ENCODE data around the gene GOLGA5. TPM values are rescaled to one million over a fixed set of nuclear protein-coding genes. Genes with fewer than 3 reads are reported as not detected.

The GOLGA5 gene
- total and polyA plus RNA-seq, 2 of the 8 experiments (the other 6 are each of a cell fraction or from before 2014, with no cell fraction given), result 13.0 to 25.4 TPM

DNA sequence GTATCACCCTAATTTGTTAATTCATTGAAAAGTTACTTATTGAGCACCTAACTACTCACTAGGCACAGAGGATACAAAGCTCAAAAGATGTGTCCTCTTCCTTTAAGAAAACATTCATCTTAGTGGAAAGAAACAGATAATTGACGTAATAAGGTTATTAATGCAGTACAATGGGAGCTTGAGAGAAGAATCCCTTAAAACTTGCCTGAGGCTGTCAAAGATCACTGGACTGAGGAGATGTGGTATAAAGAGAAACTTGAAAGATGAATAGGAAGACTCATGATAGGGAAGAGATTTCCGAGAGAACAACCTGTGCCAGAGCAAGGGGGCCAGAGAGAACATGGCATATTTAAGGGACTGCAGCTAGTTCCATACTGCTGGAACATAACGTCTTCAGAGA lies 19.1 kb downstream of the GOLGA5 start:
- H2BK20ac ChIP-seq (ENCODE audit: low read length), result no peak overlapping the region
- H3K4me2 ChIP-seq (ENCODE audit: insufficient read depth in 1 of 2, low read depth in 2 of 2, low read length in 2 of 2), result no peak overlapping the region
- H3K9me3 ChIP-seq (ENCODE audit: insufficient read depth in 2 of 2, low read depth in 1 of 2, low read length in 1 of 2), result no peaks in the 10 kb centered on the region
- 91% methylated on average over 3 of the region's 3 CpGs; no CpG with 5 or more reads in 1 of the 2 experiments for WGBS, 2 experiments (ENCODE audit: extremely low coverage in 1 of 2, insufficient coverage in 1 of 2, insufficient read length in 1 of 2, insufficient replicate concordance in 2 of 2, low coverage in 1 of 2, low lambda C conversion rate in 2 of 2, missing lambda C conversion rate in 1 of 2)
- H2BK12ac ChIP-seq (ENCODE audit: low read depth, low read length), result no peak overlapping the region
- no peak overlapping the region for H3K18ac ChIP-seq (ENCODE audit: extremely low read depth, low read length)
- no peak overlapping the region for H3K14ac ChIP-seq (ENCODE audit: insufficient read length)
- no peak overlapping the region for H4K8ac ChIP-seq (ENCODE audit: extremely low read depth, insufficient read depth, low read length)
- H4K91ac ChIP-seq (replicated peaks; ENCODE audit: insufficient read length, low read length), result no peak overlapping the region
- no peak overlapping the region for H3K9ac ChIP-seq (replicated peaks in 1 of 4; ENCODE audit: extremely low read depth in 1 of 4, low read depth in 3 of 4, low read length in 3 of 4)
- H2AFZ ChIP-seq (ENCODE audit: low read length), result no peak overlapping the region
- peaks cover 0 to 2% of the 10 kb centered on the region in 2 experiments for H4K20me1 ChIP-seq (replicated peaks in 1 of 2; ENCODE audit: control insufficient read depth in 1 of 2, insufficient read depth in 2 of 2, low read length in 2 of 2)
- no peaks in the 10 kb centered on the region for H3K79me2 ChIP-seq (ENCODE audit: control insufficient read depth in 1 of 2, insufficient read depth in 2 of 2, low read length in 2 of 2)
- H3K4me3 ChIP-seq (ENCODE audit: extremely low read depth in 1 of 4, insufficient read depth in 2 of 4, low read depth in 3 of 4, low read length in 4 of 4), result no peak overlapping the region
- H3K27me3 ChIP-seq (replicated peaks in 1 of 4; ENCODE audit: control insufficient read depth in 3 of 4, extremely low read depth in 1 of 4, insufficient read depth in 3 of 4, low read length in 3 of 4), result no peaks in the 10 kb centered on the region
- no peaks in the 10 kb centered on the region for H3K23me2 ChIP-seq (ENCODE audit: low read depth, low read length)
- TF ChIP-seq GTF2F1 (IDR thresholded peaks at IDR 0.05; ENCODE audit: borderline replicate concordance, low read depth, low read length) (no peak), ZNF274 (IDR thresholded peaks at IDR 0.05; ENCODE audit: borderline replicate concordance, extremely low read depth, low read length) (no peak), NANOG (IDR thresholded peaks at IDR 0.05; ENCODE audit: insufficient read depth, low read depth, low read length, poor library complexity, severe bottlenecking) (no peak), SUZ12 (IDR thresholded peaks at IDR 0.05; ENCODE audit: low read length) (no peak)
- TF ChIP-seq, protein P1, sequence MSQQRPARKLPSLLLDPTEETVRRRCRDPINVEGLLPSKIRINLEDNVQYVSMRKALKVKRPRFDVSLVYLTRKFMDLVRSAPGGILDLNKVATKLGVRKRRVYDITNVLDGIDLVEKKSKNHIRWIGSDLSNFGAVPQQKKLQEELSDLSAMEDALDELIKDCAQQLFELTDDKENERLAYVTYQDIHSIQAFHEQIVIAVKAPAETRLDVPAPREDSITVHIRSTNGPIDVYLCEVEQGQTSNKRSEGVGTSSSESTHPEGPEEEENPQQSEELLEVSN (IDR thresholded peaks at IDR 0.05), result no peak
- H3K4ac ChIP-seq (replicated peaks; ENCODE audit: insufficient read length, low read depth, low read length), result no peak overlapping the region
- H2BK15ac ChIP-seq (ENCODE audit: low read length), result no peak overlapping the region
- ChIA-PET CTCF (ENCODE audit: partially characterized antibody) (no interaction called here), POLR2A (ENCODE audit: partially characterized antibody) (no interaction called here)
- no peak overlapping the region for H3K56ac ChIP-seq (replicated peaks; ENCODE audit: insufficient read length, low read depth, low read length)
- H4K5ac ChIP-seq (ENCODE audit: insufficient read length, low read depth, low read length), result no peak overlapping the region
- no peaks in the 10 kb centered on the region for H3K4me1 ChIP-seq (replicated peaks in 1 of 4; ENCODE audit: control insufficient read depth in 3 of 4, insufficient read depth in 4 of 4, low read length in 3 of 4)
- no peak overlapping the region for H2AK5ac ChIP-seq (ENCODE audit: low read depth, low read length)
- FAIRE-seq (no peak), DNase-seq (ENCODE audit: low read depth in 1 of 2, low spot score in 2 of 2) (no peak)
- no peak overlapping the region for H3K27ac ChIP-seq (ENCODE audit: low read depth, low read length)
- H3K23ac ChIP-seq (ENCODE audit: insufficient read length), result no peak overlapping the region
- no peaks in the 10 kb centered on the region for H3K79me1 ChIP-seq (ENCODE audit: low read depth, low read length)
- H2BK5ac ChIP-seq (ENCODE audit: low read depth, low read length), result no peak overlapping the region
- H3K36me3 ChIP-seq (ENCODE audit: control insufficient read depth in 2 of 4, insufficient read depth in 4 of 4, low read length in 3 of 4), result peaks cover 4 to 69% (median 35%) of the 10 kb centered on the region in 4 experiments; a peak in 7 of 8 replicates
- H2BK120ac ChIP-seq (replicated peaks; ENCODE audit: low read depth, low read length), result no peak overlapping the region
